ENCODE measurements around the gene ITGA1.
"Not testable (repeated sequence)": the region's sequence is repeated elsewhere in the genome, so short reads cannot be mapped to it uniquely, and the experiment has no call there.

ITGA1 gene

GRCh38 chr5:52945040-52945439 is 157.3 kb downstream of the ITGA1 start:
- in situ Hi-C loops (cut with MboI; ENCODE audit: low sequenced_read_pairs) = no loop called here

- in situ Hi-C loops (cut with MboI; ENCODE audit: low sequenced_read_pairs) = no loop called here
Measured at GRCh38 chr5:52947208-52947607, 159.5 kb downstream of the ITGA1 start.

GRCh38 chr5:52947851-52948250 is 160.1 kb downstream of the ITGA1 start:
- in situ Hi-C loops (cut with MboI; ENCODE audit: low sequenced_read_pairs) = no loop called here

GRCh38 chr5:52948418-52949076 is 160.8 kb downstream of the ITGA1 start:
- in situ Hi-C loops (cut with MboI; ENCODE audit: low sequenced_read_pairs) = no loop called here

GRCh38 chr5:52950686-52951085 is 163.0 kb downstream of the ITGA1 start:
- in situ Hi-C loops (cut with MboI; ENCODE audit: low sequenced_read_pairs) = no loop called here

- in situ Hi-C loops (cut with MboI; ENCODE audit: low sequenced_read_pairs) = no loop called here
Measured at GRCh38 chr5:52952483-52952882, 164.8 kb downstream of the ITGA1 start.

GRCh38 chr5:52956014-52956413 is 168.3 kb downstream of the ITGA1 start:
- in situ Hi-C loops (cut with MboI; ENCODE audit: low sequenced_read_pairs) = no loop called here

GRCh38 chr5:52956915-52957747 is 169.4 kb downstream of the ITGA1 start:
- in situ Hi-C loops (cut with MboI; ENCODE audit: low sequenced_read_pairs) = no loop called here

GRCh38 chr5:52961274-52961681 is 173.6 kb downstream of the ITGA1 start:
- in situ Hi-C loops (cut with MboI; ENCODE audit: low sequenced_read_pairs) = no loop called here

GRCh38 chr5:52963636-52964035 is 175.9 kb downstream of the ITGA1 start:
- in situ Hi-C loops (cut with MboI; ENCODE audit: low sequenced_read_pairs) = no loop called here

GRCh38 chr5:52964138-52964537 is 176.4 kb downstream of the ITGA1 start:
- in situ Hi-C loops (cut with MboI; ENCODE audit: low sequenced_read_pairs) = no loop called here

GRCh38 chr5:52976157-52976556 is 188.4 kb downstream of the ITGA1 start:
- in situ Hi-C loops (cut with MboI; ENCODE audit: low sequenced_read_pairs) = not testable (repeated sequence)

GRCh38 chr5:52977264-52977897 is 189.7 kb downstream of the ITGA1 start:
- in situ Hi-C loops (cut with MboI; ENCODE audit: low sequenced_read_pairs) = no loop called here

- in situ Hi-C loops (cut with MboI; ENCODE audit: low sequenced_read_pairs) = no loop called here
Measured at GRCh38 chr5:52981507-52981906, 193.8 kb downstream of the ITGA1 start.

GRCh38 chr5:52983731-52984636 is 196.3 kb downstream of the ITGA1 start:
- in situ Hi-C loops (cut with MboI; ENCODE audit: low sequenced_read_pairs) = no loop called here

GRCh38 chr5:52985306-52985705 is 197.6 kb downstream of the ITGA1 start:
- in situ Hi-C loops (cut with MboI; ENCODE audit: low sequenced_read_pairs) = no loop called here

- in situ Hi-C loops (cut with MboI; ENCODE audit: low sequenced_read_pairs) = no loop called here
Measured at GRCh38 chr5:52987711-52988331, 200.1 kb downstream of the ITGA1 start.

GRCh38 chr5:52988335-52989024 is 200.8 kb downstream of the ITGA1 start:
- in situ Hi-C loops (cut with MboI; ENCODE audit: low sequenced_read_pairs) = no loop called here

- in situ Hi-C loops (cut with MboI; ENCODE audit: low sequenced_read_pairs) = no loop called here
Measured at GRCh38 chr5:52989025-52989780, 201.5 kb downstream of the ITGA1 start, which contains the start of gene ITGA2. Gene ITGA2 (plus strand): TSS chr5:52989352. CDS start chr5:52989469, 117 bp downstream.

All from HL-60/S4 treated with retinoic acid at 250 ng/mL for 4 days and 3 days (cell line).